Neural cell (in vitro differentiated cells): Measurements from ENCODE around the gene WDR75. TPM values are rescaled to one million over a fixed set of nuclear protein-coding genes. Genes with fewer than 3 reads are reported as not detected.

Source experiments
- H2AFZ ChIP-seq: fragments of 200-600, 300-800 bp; sonication (generic), shearing (Covaris generic); 2 replicates; pipeline ENCODE4 v1.6.0; 2014; ENCODE audit warnings: low read depth, mild to moderate bottlenecking, antibody characterized with exemption, low read length, moderate library complexity
- H3F3A ChIP-seq: fragments of 200-600 bp; shearing (Covaris generic); 2 replicates; pipeline ENCODE4 v1.6.1; 2016; ENCODE audit warnings: mild to moderate bottlenecking, moderate library complexity, mixed read lengths, antibody characterized with exemption, low read length; ENCODE audit not compliant: insufficient read depth, poor library complexity, severe bottlenecking
- H3K27ac ChIP-seq: fragments of 200-600, 300-800 bp; sonication (generic), shearing (Covaris generic); 2 replicates; pipeline ENCODE4 v1.5.1; 2014; ENCODE audit warnings: mild to moderate bottlenecking, low read length, moderate library complexity
- H3K27me3 ChIP-seq: fragments of 300-800, 200-600 bp; sonication (generic), shearing (Covaris generic); 2 replicates; pipeline ENCODE4 v1.6.0; 2014; ENCODE audit warnings: mild to moderate bottlenecking, low read depth, low read length, moderate library complexity; ENCODE audit not compliant: insufficient read depth
- H3K36me3 ChIP-seq: fragments of 300-800, 200-600 bp; sonication (generic), shearing (Covaris generic); 2 replicates; pipeline ENCODE4 v1.5.1; 2014; ENCODE audit warnings: mild to moderate bottlenecking, antibody characterized with exemption, low read length, moderate library complexity; ENCODE audit not compliant: insufficient read depth
- H3K4me2 ChIP-seq: fragments of 300-800, 200-600 bp; sonication (generic), shearing (Covaris generic); 2 replicates; pipeline ENCODE4 v1.6.0; 2014; ENCODE audit warnings: mild to moderate bottlenecking, low read length
- H3K4me3 ChIP-seq: fragments of 300-800, 200-600 bp; sonication (generic), shearing (Covaris generic); 2 replicates; pipeline ENCODE4 v1.5.1; 2014; ENCODE audit warnings: mild to moderate bottlenecking, low read length, moderate library complexity
- H3K79me2 ChIP-seq: fragments of 200-600 bp; shearing (Covaris generic); replicated peaks from 2 replicates; pipeline ENCODE4 v1.6.0; 2014; ENCODE audit warnings: mild to moderate bottlenecking, low read length, moderate library complexity; ENCODE audit not compliant: insufficient read depth
- H3K9ac ChIP-seq: fragments of 300-800, 200-600 bp; sonication (generic), shearing (Covaris generic); 2 replicates; pipeline ENCODE4 v1.6.1; 2016; ENCODE audit warnings: mild to moderate bottlenecking, low read length, mixed read lengths
- H3K9me2 ChIP-seq: fragments of 200-600 bp; shearing (Covaris generic); 2 replicates; pipeline ENCODE4 v1.6.1; 2016; ENCODE audit warnings: mild to moderate bottlenecking, low read length, mixed read lengths; ENCODE audit not compliant: insufficient read depth
- H3K9me3 ChIP-seq: fragments of 200-600, 300-800 bp; sonication (generic), shearing (Covaris generic); 2 replicates; pipeline ENCODE4 v1.6.1; 2016; ENCODE audit warnings: mild to moderate bottlenecking, mixed run types, low read length, moderate library complexity, mixed read lengths
- H4K20me1 ChIP-seq: fragments of 200-600 bp; shearing (Covaris generic); 2 replicates; pipeline ENCODE4 v1.6.1; 2016; ENCODE audit warnings: mild to moderate bottlenecking, mixed run types; ENCODE audit not compliant: insufficient read depth
- CTCF ChIP-seq: fragments of 450-650 bp; IDR thresholded peaks from 2 replicates; pipeline ENCODE4 v1.5.1; 2014; ENCODE audit warnings: antibody characterized with exemption, mild to moderate bottlenecking, moderate library complexity; ENCODE audit not compliant: poor library complexity, severe bottlenecking
- EP300 ChIP-seq: fragments of 450-650 bp; conservative IDR thresholded peaks from 2 replicates; pipeline ENCODE4 v1.6.1; 2014; ENCODE audit warnings: antibody characterized with exemption, mild to moderate bottlenecking, moderate library complexity; ENCODE audit not compliant: poor library complexity, severe bottlenecking
- EZH2 ChIP-seq: fragments of 200-600, 300-800 bp; shearing (Covaris generic), sonication (generic); IDR thresholded peaks from 2 replicates; pipeline ENCODE4 v1.6.1; 2014; ENCODE audit warnings: antibody characterized with exemption, low read length, borderline replicate concordance, mild to moderate bottlenecking; ENCODE audit not compliant: insufficient read depth, poor library complexity, severe bottlenecking
- MXI1 ChIP-seq: fragments of 450-650 bp; conservative IDR thresholded peaks from 2 replicates; pipeline ENCODE4 v1.6.1; 2014; ENCODE audit warnings: antibody characterized with exemption, mild to moderate bottlenecking; ENCODE audit not compliant: poor library complexity, severe bottlenecking
- POLR2AphosphoS5 ChIP-seq: IDR thresholded peaks from 2 replicates; pipeline ENCODE4 v1.6.1; 2012
- RAD21 ChIP-seq: fragments of 450-650 bp; conservative IDR thresholded peaks from 2 replicates; pipeline ENCODE4 v1.6.1; 2014; ENCODE audit warnings: antibody characterized with exemption, mild to moderate bottlenecking, moderate library complexity
- REST ChIP-seq: IDR thresholded peaks from 2 replicates; pipeline ENCODE4 v1.6.1; 2012; ENCODE audit warnings: borderline replicate concordance
- SMC3 ChIP-seq: fragments of 450-650 bp; conservative IDR thresholded peaks from 2 replicates; pipeline ENCODE4 v1.6.1; 2014; ENCODE audit warnings: antibody characterized with exemption, mild to moderate bottlenecking, moderate library complexity; ENCODE audit not compliant: poor library complexity
- TAF1 ChIP-seq: IDR thresholded peaks from 2 replicates; pipeline ENCODE4 v1.6.1; 2012; ENCODE audit warnings: low read depth
- polyA plus RNA-seq: library from polyadenylated mRNA; depleted of rRNA; stranded (reverse); fragments of >200 nt; gene quantifications from 2 replicates; pipeline ENCODE4 v1.2.3, GENCODE V29; 2014

The WDR75 gene
- polyA plus RNA-seq, 1 donor from 2014 or later, result 62.5 TPM

- H3K4me3 ChIP-seq, result no peak overlapping the region
- no peaks in the 10 kb centered on the region for H3K9me3 ChIP-seq
- H2AFZ ChIP-seq, result no peak overlapping the region
- H3K9ac ChIP-seq, result no peak overlapping the region
- no peak overlapping the region for H3K27ac ChIP-seq
- H3K36me3 ChIP-seq, result no peaks in the 10 kb centered on the region
- H3K79me2 ChIP-seq, result no peaks in the 10 kb centered on the region
- H3K27me3 ChIP-seq, result no peaks in the 10 kb centered on the region
- H3K9me2 ChIP-seq, result no peaks in the 10 kb centered on the region
- H3K4me2 ChIP-seq, result no peak overlapping the region
- H3F3A ChIP-seq, result no peaks in the 10 kb centered on the region
- H4K20me1 ChIP-seq, result no peaks in the 10 kb centered on the region
- TF ChIP-seq TAF1 (no peak), CTCF (no peak), EZH2 (no peak), MXI1 (no peak), RAD21 (no peak), POLR2AphosphoS5 (no peak), REST (no peak), SMC3 (no peak), EP300 (no peak)
These were observed 80.6 kb downstream of the WDR75 start for GRCh38 chr2:189521699-189522434.

GRCh38 chr2:189522435-189523151, 81.3 kb downstream of the WDR75 start:
- Histone ChIP-seq H3K27ac (no peak overlapping the region), H2AFZ (no peak overlapping the region), H4K20me1 (no peaks in the 10 kb centered on the region), H3F3A (no peaks in the 10 kb centered on the region), H3K9me3 (no peaks in the 10 kb centered on the region), H3K79me2 (no peaks in the 10 kb centered on the region), H3K36me3 (no peaks in the 10 kb centered on the region), H3K27me3 (no peaks in the 10 kb centered on the region), H3K9ac (no peak overlapping the region), H3K9me2 (no peaks in the 10 kb centered on the region), H3K4me2 (no peak overlapping the region), H3K4me3 (no peak overlapping the region)
- TF ChIP-seq MXI1 (no peak), CTCF (no peak), TAF1 (no peak), EZH2 (no peak), RAD21 (no peak), REST (no peak), EP300 (no peak), POLR2AphosphoS5 (no peak), SMC3 (no peak)
